Gastroesophageal sphincter (tissue), 4 donors: ENCODE measurements around the gene PTPRN2. TPM values are rescaled to one million over a fixed set of nuclear protein-coding genes. Genes with fewer than 3 reads are reported as not detected.

Source experiments
- ATAC-seq: fragments of 150-250 bp; one replicate; pipeline ENCODE4 v1.9.1; 2016; ENCODE audit warnings: mild to moderate bottlenecking, moderate library complexity
- H3K27ac ChIP-seq, 4 donors: fragments of 200-600 bp; sonication (generic) in 3 of 4; 1 replicate in 3 of 4; 2 replicates in 1 of 4; pipeline ENCODE4 v1.5.1; 2016 to 2019
- H3K27me3 ChIP-seq: fragments of 200-600 bp; sonication (generic); one replicate; pipeline ENCODE4 v1.5.1; 2019
- H3K36me3 ChIP-seq, 2 donors: fragments of 200-600 bp; sonication (generic); one replicate each; pipeline ENCODE4 v1.5.1; 2019; ENCODE audit warnings: control low read depth in 1 of 2
- H3K4me1 ChIP-seq, 3 donors: fragments of 200-600 bp; sonication (generic); 1 replicate in 2 of 3; 2 replicates in 1 of 3; pipeline ENCODE4 v1.5.1; 2016 to 2019; ENCODE audit warnings: control low read depth in 2 of 3
- H3K4me3 ChIP-seq, 2 donors: fragments of 200-600 bp; sonication (generic); one replicate each; pipeline ENCODE4 v1.5.1; 2019; ENCODE audit warnings: mild to moderate bottlenecking in 1 of 2, moderate library complexity in 1 of 2
- H3K9me3 ChIP-seq, 3 donors: fragments of 200-600 bp; sonication (generic); one replicate each; pipeline ENCODE4 v1.5.1; 2017 to 2019; ENCODE audit warnings: control low read depth in 2 of 3
- CTCF ChIP-seq, 4 experiments: fragments of 200-600 bp in 2 of 4; fragments of 450-650 bp in 2 of 4; sonication (generic) in 1 of 4; IDR thresholded peaks; one replicate each; pipeline ENCODE4 v1.5.1; 2017 to 2019; ENCODE audit warnings: antibody characterized with exemption in 4 of 4, mild to moderate bottlenecking in 2 of 4, moderate library complexity in 2 of 4
- EP300 ChIP-seq: sonication (generic); formaldehyde crosslinking; IDR thresholded peaks from one replicate; pipeline ENCODE4 v1.6.1; 2017; ENCODE audit warnings: antibody characterized with exemption, mild to moderate bottlenecking
- POLR2A ChIP-seq, 2 donors: fragments of 450-650 bp; IDR thresholded peaks; one replicate each; pipeline ENCODE4 v1.6.1; 2017; ENCODE audit warnings: antibody characterized with exemption in 2 of 2, mild to moderate bottlenecking in 2 of 2, moderate library complexity in 1 of 2
- POLR2AphosphoS5 ChIP-seq: sonication (generic); formaldehyde crosslinking; IDR thresholded peaks from one replicate; pipeline ENCODE4 v1.6.1; 2017; ENCODE audit warnings: antibody characterized with exemption
- WGBS, 2 donors: methylation state at CpG; one replicate each; pipeline ENCODE4 v1.1.5; 2018; ENCODE audit warnings: low coverage in 1 of 2; 5-methylcytosine and 5-hydroxymethylcytosine counted together
- total RNA-seq, 4 donors: library from RNA; depleted of rRNA; stranded (reverse); fragments of >200 nt; gene quantifications; one replicate each; pipeline ENCODE4 v1.1.0, GENCODE V29; 2016

The PTPRN2 gene
- total RNA-seq, 4 donors from 2014 or later, result 1.7 to 4.7 (median 3.3) TPM

GRCh38 chr7:158561659-158562058, 26.0 kb downstream of the PTPRN2 start:
- TF ChIP-seq POLR2AphosphoS5 (no peak), EP300 (no peak), CTCF (IDR thresholded peaks at IDR 0.05) (no peak)
- ATAC-seq, result no peak
- Histone ChIP-seq H3K27me3 (peaks cover 40% of the 10 kb centered on the region), H3K4me3 (no peak overlapping the region), H3K27ac (no peak overlapping the region), H3K9me3 (no peaks in the 10 kb centered on the region), H3K4me1 (no peaks in the 10 kb centered on the region), H3K36me3 (no peaks in the 10 kb centered on the region)
- WGBS, 2 donors, result 73% methylated on average over 3 of the region's 7 CpGs; no CpG with 5 or more reads in 1 of the 2 donors

- H3K4me1 ChIP-seq, result no peaks in the 10 kb centered on the region
- no peak overlapping the region for H3K4me3 ChIP-seq
- 91 to 92% methylated on average over 8 to 10 of the region's 12 CpGs for WGBS, 2 donors
- no peak for ATAC-seq
- no peak overlapping the region for H3K27ac ChIP-seq
- H3K27me3 ChIP-seq, result peaks cover 30% of the 10 kb centered on the region
- H3K9me3 ChIP-seq, result no peaks in the 10 kb centered on the region
- no peaks in the 10 kb centered on the region for H3K36me3 ChIP-seq
- TF ChIP-seq EP300 (no peak), POLR2A (IDR thresholded peaks at IDR 0.05) (no peak), POLR2AphosphoS5 (no peak), CTCF (IDR thresholded peaks at IDR 0.05) (no peak)
Measured at GRCh38 chr7:158560386-158560785, 27.2 kb downstream of the PTPRN2 start.

GRCh38 chr7:158559356-158559755, 28.3 kb downstream of the PTPRN2 start:
- no peaks in the 10 kb centered on the region for H3K36me3 ChIP-seq
- WGBS, 2 donors, result 90% methylated on average over 2 of the region's 6 CpGs; no CpG with 5 or more reads in 1 of the 2 donors
- TF ChIP-seq POLR2AphosphoS5 (no peak), EP300 (no peak), POLR2A (IDR thresholded peaks at IDR 0.05) (no peak), CTCF (IDR thresholded peaks at IDR 0.05) (no peak)
- H3K4me1 ChIP-seq, result no peaks in the 10 kb centered on the region
- no peak overlapping the region for H3K4me3 ChIP-seq
- peaks cover 34% of the 10 kb centered on the region for H3K27me3 ChIP-seq
- no peaks in the 10 kb centered on the region for H3K9me3 ChIP-seq
- H3K27ac ChIP-seq, result no peak overlapping the region
- no peak for ATAC-seq

GRCh38 chr7:158558816-158559215, 28.8 kb downstream of the PTPRN2 start:
- Histone ChIP-seq H3K4me3 (no peak overlapping the region), H3K27me3 (peaks cover 34% of the 10 kb centered on the region), H3K36me3 (no peaks in the 10 kb centered on the region), H3K27ac (no peak overlapping the region), H3K9me3 (no peaks in the 10 kb centered on the region), H3K4me1 (no peaks in the 10 kb centered on the region)
- 54% methylated on average over 2 of the region's 3 CpGs; no CpG with 5 or more reads in 1 of the 2 donors for WGBS, 2 donors
- TF ChIP-seq POLR2A (IDR thresholded peaks at IDR 0.05) (no peak), CTCF (IDR thresholded peaks at IDR 0.05) (no peak), POLR2AphosphoS5 (no peak), EP300 (no peak)
- no peak for ATAC-seq

GRCh38 chr7:158557441-158557755, 30.2 kb downstream of the PTPRN2 start:
- no peak for ATAC-seq
- Histone ChIP-seq H3K9me3 (no peaks in the 10 kb centered on the region), H3K4me1 (no peaks in the 10 kb centered on the region), H3K27ac (no peak overlapping the region), H3K36me3 (no peaks in the 10 kb centered on the region), H3K27me3 (peaks cover 29% of the 10 kb centered on the region), H3K4me3 (no peak overlapping the region)
- WGBS, 2 donors, result 80 to 94% methylated on average over 2 of the region's 9 CpGs
- TF ChIP-seq CTCF (IDR thresholded peaks at IDR 0.05) (no peak), POLR2A (IDR thresholded peaks at IDR 0.05) (no peak), POLR2AphosphoS5 (no peak), EP300 (no peak)
